Activated CD4-positive, alpha-beta T cell treated with anti-CD3 and anti-CD28 coated beads, Interleukin-2, Interleukin-6, amounts not matched to agents 100 ng/mL and 50 ng/mL, durations not matched to agents 16 hours and 8 hours (primary cell): ENCODE results near the gene EXD3.

Experiments
- DNase-seq: peaks from one replicate; pipeline ENCODE4 v3.0.0-alpha.2; 2020

The EXD3 gene

DNA sequence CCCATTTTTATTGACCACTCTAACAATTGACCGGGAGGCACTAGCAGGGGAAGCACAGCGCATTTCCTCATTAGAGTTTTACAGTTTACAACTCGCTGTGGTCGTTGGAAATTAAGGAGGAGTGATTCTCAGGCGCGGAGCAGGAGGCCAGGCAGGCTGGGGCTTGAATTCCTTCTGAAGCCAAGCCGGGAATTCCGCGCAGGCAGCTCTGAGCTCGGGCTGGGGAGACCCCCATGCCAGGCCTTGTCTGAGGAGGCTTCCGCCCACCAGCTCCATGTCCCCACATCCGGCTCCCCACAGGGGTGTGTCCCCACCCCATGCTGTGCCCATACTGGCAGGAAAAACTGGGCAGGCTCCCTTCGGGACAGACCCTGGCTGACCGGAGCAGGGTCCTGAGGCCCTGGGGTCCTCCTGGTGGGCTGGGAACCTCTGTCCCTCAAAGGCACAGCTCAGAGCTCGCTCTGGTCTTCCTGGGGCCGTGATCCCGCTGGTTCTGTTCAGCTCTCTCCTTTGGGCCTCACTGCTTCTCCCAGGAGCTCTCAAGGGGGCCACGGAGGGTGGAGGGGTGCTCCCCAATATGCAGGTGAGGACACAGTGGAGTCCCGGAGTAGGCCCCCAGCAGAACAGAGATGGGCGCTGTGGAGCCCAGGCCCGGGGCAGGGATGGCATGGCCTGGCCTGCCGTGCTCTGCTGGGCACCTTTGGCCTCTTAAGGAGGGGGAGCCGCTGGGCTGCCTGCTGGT lies 119.6 kb downstream of the EXD3 start:
- DNase-seq = no peak

DNA sequence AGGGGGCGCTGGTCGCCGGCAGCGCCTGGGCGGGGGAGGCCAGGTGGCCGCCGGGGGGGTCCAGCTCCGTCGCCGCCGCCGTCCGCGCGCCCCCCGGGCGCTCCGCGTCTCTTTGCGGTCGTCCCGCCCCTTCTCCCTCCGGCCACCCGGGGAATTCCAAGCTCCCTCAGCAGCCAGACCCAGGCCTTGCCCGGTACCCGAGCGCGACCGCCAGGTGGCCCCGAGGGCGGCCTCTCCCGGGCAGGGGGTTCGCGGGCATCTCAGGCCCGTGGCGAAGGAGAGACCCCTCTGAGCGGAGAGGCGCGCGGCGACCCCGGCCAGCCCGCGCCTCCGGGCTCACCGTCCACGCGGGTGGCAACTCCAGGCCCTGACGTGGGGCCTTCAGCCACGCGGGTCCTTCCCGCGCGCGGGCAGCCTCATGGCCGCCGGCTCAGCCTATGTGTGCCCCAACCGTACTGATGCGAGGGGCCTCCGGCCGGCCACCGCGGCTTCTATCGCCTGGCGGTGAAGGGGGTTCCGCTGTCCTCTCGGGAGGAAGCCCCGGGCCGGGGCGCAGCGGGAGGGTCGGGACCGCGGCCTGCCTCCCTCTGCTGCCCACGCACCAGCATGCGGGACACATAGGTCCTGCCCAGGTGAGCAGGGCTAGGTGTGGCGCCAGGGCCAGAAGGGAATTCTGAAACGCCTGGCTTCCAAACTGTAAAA lies 120.4 kb downstream of the EXD3 start:
- no peak for DNase-seq

DNA sequence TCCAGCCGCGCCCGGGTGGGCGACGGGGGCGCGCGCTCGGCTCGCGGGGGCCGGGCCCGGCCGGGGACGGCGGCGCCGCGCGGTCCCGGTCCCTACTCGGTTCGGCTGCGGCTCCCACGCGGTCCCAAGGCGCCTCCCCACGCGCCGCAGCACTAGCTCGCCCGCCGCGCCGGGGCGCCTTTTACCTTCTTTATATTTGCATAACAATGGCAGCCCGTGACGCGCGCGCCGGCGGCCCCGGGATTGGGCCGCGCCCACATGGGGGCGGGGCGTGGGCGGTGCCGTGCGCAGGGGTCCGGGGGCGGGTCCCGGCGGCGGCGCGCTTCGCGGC lies 120.9 kb downstream of the EXD3 start, which contains the start of gene NRARP:
NRARP (minus strand) TSS at position 154 of the 331 bp plus-strand sequence. CDS start 343 bp downstream, outside the sequence.
- peak; percentile 93 for DNase-seq

DNA sequence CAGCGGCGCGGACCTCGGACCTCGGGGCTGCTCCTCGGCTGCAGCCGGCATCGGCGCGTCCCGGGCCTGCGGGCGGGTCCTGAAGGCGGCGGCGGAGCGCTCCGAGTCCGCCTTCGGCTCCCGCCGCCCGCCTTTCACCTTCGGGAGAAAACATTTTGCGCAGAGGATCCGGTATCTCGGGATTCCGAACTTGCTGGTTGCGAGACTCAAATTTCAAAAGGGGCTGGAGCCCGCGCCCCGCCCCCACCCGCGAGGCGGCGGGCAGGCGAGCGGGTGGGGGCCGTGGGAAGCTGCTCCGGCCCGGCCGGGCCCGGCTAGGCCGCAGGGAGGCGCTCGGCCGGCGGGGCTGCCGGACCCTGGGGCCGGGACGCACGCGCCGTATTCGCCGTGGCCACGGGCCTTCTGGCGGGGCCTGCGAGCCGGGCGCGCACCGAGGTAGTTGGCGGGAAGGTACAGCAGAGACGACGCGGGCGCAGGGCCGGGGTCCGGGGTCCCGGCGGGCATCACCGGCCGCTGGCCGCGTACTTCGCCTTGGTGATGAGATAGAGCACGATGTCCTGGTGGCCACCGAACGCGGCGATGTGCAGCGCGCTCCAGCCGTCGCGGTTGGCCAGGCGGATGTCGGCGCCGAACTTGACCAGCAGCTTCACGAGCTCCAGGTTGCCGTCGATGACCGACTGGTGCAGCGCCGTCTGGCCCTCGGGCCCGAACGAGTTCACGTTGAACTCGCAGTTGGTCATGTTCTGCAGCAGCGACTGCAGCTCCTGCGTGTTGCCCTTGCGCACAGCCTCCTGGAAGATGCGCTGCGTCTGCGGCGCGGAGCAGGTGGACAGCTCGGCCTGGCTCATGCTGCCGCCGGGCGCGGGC lies 121.6 kb downstream of the EXD3 start:
- DNase-seq = peak; percentile 28

DNA sequence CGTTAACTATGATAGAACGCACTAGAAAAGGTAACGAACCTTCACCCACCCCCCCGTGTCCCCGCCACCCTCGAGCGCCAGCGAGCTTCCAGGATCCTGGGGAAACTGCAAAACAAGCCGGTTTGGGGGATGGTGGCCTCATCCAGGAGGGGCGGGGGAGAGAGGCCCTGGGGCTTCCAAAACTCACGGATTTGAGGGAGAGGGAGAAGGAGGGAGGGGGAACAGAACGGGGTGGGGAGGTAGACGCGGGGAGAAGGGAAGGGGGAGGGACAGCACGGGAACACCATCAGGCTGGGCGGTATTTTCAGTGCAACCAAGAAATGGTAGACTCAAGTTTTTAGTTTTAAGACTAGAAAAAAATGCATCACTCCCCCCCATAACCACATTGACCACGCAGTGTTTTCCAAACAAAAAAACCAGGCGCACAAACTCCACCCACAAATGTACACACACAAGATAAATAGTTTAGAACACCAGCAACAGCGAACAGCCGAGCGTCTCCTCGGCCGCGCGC lies 122.3 kb downstream of the EXD3 start:
- no peak for DNase-seq

DNA sequence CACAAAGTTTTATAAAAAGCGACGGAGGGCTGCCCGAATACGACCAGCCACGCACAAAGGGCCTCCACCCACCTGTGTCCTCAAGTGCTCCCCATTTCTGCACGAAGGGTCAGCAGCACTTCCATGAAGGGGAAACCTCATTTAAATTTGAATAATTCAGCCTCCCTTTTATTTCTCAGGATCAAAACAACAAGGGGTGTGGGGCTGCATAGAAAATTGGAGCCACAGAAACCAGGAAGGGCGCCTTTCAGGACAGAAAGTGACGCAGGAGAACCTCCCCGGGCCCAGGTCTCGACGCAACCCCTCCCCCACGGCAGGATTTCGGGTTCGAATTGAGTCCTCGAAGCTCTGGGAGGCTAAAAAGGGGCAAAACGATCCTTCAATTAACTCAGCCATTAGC lies 123.0 kb downstream of the EXD3 start:
- no peak for DNase-seq

DNA sequence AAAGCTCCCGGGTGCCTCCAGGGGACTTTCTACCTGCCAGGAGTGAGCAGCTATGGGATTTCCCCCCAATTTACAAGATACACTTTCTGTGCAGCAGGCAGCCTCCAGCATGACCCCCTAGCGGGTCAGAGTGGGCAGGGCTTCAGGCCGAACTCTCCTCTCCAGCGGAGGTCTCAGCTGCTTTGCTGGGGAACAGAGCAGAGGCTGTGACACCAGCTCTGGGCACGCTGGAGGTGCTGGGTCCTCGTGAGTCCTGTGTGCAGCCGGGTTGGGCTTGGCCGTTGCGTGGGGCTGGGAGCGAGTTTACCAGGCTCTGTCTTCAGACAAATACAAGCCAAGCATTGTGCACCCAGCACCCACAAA lies 123.8 kb downstream of the EXD3 start:
- no peak for DNase-seq

DNA sequence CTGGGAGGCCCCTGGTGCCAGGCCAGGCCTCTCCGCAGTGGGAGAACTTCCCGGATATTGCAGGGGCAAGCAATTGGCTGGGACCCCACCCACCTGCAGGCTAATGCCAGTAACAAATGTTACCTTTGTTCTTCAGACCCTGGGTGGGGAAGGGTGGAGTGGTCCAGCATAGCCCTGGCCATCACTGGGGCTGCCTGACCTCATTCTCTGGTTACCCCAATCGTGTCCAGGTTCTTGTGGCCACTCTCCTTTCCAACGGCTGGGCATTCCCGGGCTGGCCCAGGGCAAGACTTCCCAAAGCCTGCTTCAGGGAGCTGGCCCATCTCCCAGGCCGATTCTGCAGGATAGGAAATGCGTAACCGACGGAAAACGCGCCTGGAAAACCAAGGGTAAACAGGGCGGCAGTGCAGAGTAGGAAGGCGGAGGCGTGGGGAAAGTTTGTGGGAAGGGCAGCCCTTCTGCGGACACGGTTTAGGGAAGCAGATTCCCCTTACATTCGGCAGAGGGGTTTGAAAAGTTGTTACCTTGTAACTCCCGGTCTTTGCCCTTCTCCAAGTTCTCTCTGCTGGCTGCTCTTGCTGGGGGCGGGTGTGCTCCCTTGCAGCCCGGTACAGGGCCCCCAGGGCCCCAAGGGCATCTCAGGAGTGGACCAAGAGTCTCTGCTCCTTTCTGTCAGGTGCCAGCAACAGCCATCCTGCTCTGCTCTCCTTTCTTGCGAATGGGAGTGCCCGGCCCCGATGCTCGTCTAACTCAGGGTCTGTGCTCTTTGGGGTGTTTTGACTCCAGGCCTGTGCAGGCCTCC lies 124.4 kb downstream of the EXD3 start:
- no peak for DNase-seq

DNA sequence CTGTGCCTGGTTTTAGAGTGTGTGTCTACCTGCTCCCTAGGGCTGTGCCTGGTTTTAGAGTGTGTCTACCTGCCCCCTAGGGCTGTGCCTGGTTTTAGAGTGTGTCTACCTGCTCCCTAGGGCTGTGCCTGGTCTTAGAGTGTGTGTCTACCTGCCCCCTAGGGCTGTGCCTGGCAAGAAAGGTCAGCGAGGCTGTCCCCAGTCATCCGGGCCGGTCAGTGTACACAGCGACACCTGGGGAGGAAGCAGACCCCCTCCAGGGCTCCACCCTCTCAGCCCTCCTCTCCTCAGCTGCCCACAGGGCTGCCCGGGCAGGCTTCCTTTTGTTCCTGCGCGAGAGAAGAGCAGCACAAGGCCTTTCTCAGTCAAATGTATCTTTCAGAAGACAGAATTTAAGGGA lies 125.0 kb downstream of the EXD3 start:
- DNase-seq = no peak

DNA sequence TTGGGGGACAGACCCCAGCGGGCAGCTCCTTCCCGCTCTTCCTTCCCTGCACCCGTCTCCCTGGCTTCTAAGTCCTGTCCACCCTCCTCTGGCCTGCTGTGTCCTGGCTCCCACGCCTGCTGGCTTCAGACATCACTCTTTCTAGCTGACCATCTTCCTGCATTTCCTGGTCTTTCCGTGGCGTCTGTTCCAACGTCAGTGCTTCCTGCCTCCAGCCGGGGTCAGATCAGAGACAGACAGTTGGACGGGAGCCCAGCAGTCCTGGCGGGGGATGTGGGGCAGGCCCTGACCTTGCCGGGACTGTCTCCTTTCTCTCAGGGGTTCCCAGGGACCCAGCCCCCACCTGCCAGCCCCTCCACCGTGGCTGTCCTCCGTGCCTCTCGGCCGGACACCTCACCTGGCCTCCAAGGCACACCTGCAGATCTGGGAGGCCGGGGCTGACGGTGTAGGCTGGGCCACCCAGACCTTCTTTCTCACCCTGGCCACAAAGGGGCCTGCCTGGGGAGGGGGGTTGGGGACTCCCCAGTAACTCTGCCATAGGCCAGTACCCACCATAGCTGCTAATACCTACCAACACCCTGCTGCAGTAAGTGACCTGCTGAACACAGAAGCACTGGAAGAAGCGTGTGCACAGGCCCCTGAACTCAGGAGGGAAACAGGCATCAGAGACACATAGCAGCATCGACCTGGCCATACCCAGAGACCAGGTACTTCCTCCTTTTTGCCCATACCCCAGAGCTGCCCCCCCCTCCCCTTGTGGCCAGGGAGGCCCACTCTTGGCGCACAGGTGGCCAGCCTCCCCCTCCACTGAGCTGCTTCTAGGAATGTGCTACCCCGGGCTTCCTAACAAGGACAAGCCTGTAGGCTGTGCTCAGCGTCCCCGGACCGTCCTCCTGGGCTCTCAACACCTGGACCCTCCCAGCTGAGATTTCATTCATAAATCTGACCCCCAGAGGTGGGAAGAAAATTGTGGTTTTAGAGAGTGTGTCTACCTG lies 126.0 kb downstream of the EXD3 start:
- no peak for DNase-seq

DNA sequence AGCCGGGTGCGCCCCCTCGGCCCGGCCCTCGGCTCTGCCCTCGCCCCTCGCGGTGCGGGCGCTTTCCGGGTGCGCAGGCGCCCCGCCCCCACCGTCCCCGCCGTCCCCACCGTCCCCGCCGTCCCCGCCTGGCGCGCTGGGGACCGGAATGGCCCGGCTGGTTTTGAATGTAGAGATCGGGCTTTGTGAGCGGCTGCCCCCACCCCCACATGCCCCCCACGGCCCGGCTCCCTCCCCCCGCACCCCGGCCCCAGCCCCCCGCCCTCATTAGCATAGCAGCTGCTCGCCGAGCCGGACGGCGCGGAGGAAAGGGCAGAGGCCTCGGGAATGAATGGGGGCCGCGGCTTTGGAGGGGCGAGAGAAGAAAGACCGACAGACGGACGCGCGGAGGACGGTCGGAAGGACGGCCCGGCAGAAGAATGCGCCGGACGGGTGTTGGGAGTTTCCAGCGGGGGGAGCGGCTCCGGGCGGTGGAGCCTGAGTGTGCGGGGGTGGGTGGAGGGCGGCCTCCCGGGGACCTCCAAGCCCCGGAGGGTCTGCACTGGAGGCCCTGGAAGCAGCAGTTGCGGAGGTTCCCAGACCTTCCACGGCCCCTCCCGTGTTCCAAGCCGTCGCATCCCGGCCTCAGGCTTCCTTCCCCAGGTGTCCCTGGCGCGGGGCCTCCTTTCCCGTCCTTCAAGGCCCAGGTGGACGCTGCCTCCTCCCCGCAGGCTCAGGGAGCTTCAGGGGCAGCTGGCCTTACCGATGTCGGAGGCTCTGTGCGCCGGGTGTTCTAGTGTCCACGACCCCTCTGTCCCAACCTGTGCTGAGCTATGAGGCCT lies 126.9 kb downstream of the EXD3 start:
- DNase-seq = no peak

DNA sequence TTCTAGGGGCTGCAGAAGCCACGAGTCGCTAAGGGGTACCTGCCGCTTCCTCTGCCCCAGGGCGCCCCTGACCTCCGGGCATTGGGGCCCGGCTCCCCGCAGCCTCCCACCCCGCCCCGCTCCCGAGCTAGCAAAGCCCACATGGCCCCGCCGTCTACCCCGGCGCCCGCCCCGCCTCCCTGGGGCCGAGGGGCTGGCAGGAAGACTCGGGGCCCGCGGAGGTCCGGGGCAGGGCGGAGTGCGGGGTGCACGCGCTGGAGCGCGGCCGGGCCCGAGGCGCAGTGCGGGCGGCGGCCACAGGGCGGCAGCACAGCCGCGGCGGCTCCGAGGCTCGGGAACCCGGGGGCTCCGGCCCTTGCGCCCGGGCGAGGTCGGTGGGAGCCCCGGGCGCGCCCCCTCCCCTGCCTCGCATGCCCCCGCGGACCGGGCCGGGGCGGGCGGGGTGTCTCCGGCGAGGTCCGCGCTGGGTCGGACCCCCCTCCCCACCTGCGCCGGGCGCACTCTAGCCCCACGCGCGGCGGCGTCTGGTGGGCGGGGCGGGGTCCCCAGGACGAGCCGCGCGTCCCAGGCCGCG lies 127.6 kb downstream of the EXD3 start:
- peak; percentile 67 for DNase-seq

DNA sequence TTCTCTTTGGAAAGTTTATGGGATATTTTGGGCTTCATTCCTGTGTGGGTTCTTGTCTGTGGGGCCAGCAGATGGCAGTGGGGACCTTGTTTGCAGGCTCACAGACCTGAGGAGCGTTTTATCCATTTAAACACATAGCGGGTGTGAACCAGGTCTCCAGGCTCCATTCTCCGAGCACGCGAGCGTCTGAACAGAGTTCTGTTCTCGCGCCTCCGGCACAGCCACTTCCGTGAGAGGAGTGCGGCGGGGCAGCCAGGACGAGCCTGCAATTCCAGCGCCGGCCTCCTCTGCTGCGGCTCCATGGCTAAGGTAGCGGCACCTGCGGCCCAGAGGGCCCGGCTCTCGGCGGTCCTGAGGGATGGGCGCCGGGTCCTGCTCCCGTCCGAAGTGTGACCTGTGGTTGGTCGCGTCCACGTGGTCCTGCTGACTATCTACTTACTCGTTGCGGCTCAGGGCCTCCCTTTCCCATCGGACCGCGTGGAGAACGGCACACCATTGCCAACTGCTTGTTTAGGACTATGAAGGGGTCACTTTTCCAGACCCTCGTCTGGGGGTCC lies 128.2 kb downstream of the EXD3 start:
- no peak for DNase-seq

DNA sequence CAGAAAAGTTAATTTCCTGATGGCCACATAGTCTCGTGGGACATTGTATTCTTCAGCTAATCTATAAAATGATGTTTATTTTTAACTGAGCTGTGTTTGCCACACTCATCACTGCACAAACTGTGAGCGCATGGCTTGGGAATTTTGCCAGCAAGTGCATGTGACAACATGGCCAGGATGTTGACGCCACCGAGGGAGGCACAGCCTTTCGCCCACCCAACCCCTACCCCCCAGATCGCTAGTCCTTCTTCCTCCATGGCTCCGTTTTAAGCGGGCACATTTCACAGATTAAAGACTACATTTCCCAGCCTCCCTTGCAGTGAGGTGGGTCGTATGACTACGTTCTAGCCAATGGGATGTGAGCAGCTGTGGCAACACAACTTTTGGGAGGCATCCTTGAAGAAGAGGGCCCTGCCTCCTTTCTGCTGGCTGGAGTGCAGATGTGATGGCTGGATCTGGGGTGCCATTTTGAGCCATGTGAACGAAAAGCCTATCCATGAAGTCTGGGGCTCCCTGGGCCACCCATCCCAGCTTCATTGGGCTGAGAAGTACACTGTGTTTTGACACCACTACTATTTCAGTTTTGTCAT lies 128.8 kb downstream of the EXD3 start:
- DNase-seq = peak; percentile 62

DNA sequence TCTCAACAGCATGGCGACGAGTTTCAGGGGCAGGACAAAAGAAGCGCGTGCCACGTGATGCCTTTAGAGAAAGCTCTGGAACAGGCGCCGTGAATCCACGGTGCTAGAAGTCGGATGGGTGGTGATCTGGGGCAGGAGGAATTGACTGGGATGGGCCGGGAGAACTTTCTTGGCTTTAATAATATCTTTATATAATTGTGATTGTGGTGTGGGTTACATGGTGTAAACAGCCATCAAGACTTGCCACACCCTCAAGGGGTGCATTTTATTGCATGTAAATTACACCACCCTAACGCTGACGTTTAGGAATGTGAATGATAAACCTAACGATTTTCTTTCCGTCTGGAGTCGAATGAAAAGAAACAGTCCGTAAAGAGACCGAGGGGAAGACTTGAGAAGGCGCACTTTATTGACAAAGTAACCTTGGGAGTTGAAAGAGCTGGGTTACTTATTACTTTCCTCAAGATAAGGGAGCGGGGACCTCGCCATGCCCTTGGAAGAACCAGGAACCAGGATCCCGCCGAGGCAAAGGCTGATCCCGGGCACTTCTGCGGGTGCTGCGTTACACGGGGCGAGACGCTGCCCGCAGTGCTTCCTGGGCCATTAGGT lies 129.4 kb downstream of the EXD3 start:
- no peak for DNase-seq

DNA sequence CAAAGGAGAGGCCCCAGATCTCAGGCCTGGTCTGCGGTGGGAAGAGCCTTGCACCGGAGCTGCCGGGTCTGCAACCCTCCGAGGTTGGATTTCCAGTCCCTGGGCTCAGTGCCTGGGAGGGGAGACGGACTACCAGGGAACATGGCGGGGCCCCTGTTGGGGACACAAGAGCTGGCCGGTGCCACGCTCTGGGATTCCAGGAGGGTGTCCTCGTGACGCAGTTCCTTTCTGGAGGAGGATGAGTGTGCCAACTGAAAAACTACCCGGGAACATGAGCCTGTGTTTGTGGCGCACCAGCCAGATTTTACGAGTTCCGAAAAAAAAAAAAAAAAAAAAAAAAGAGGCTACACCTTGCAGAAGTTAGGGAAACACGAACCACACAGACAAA lies 129.9 kb downstream of the EXD3 start:
- DNase-seq = no peak

DNA sequence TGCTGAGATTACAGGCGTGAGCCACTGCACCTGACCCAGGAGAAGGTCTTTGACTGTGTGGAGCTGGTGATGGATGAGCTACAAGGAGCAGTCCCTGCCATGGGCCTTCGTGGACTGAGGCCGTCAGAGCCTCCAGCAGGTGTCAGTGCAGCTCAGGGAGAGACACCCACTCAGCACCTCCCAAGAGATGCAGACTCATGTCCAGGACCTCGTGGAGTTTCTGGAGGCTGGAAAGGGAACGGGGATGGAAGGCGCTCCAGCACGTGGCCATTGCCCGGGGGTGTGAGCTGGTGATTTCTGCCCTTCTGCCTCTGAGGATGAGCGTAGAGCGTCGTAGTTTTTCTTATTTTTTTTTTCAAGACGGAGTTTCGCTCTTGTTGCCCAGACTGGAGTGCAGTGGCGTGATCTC lies 136.0 kb downstream of the EXD3 start:
- DNase-seq = peak; percentile 41

DNA sequence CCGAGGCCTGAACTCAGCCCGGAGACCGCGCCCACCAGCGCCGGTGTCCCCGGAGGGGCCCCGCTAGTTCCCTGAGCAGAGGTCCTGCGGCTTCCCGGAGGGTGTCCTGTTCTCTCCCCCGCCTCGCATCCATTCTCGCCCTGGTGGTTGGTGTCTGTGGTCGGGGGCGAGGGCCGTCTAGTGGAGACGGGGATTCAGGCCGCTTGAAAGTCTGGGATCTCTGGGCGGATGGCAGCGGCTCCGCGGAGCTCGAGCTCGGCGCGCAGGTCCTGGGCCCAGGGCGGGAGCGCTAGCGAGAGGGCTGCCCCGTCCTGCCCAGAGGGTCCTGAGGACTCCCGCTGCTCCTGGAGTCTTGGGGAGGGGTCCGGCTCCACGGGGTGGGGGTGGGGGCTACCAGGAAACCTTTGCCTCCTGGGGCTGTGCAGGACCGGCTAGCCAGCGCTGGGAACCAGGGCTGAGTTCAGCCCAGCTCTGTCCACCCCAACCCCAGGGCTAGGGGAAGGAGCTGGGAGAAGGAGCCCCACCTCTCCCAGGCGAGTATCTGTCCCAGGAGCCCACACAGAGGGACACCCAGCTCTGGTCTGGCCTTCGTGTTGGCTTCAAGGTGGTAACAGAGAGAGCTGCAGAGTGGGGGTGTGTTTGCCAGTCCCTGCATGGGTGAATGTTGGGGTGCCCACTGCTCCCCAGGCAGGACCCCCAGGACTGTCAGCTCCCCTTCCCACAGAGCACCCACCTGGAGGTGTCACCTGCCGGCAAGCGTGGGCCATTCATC lies 141.4 kb downstream of the EXD3 start:
- no peak for DNase-seq
